Osteoblast (primary cell): ENCODE results near the gene PAXIP1. TPM values are rescaled to one million over a fixed set of nuclear protein-coding genes. Genes with fewer than 3 reads are reported as not detected.

Experiments used
- DNase-seq: peaks from one replicate; pipeline ENCODE4 v3.0.0; 2011; ENCODE audit warnings: low spot score, mixed read lengths; ENCODE audit not compliant: insufficient read length; ENCODE audit errors: missing footprints
- H2AFZ ChIP-seq: 2 replicates; pipeline ENCODE4 v1.6.0; 2011; ENCODE audit warnings: mild to moderate bottlenecking, low read length
- H3K27ac ChIP-seq: 2 replicates; pipeline ENCODE4 v1.5.1; 2011; ENCODE audit warnings: mild to moderate bottlenecking, low read depth, low read length, moderate library complexity
- H3K27me3 ChIP-seq: 2 replicates; pipeline ENCODE4 v1.6.0; 2012; ENCODE audit warnings: mild to moderate bottlenecking, control low read depth, inconsistent platforms, low read length, moderate library complexity; ENCODE audit not compliant: insufficient read depth
- H3K36me3 ChIP-seq: 2 replicates; pipeline ENCODE4 v1.5.1; 2011; ENCODE audit warnings: mild to moderate bottlenecking, low read length, control low read depth, moderate library complexity; ENCODE audit not compliant: insufficient read depth
- H3K4me1 ChIP-seq: 2 replicates; pipeline ENCODE4 v1.5.1; 2011; ENCODE audit warnings: mild to moderate bottlenecking, low read length, control low read depth, moderate library complexity; ENCODE audit not compliant: insufficient read depth
- H3K4me2 ChIP-seq: 2 replicates; pipeline ENCODE4 v1.6.0; 2011; ENCODE audit warnings: mild to moderate bottlenecking, low read length; ENCODE audit not compliant: insufficient read depth
- H3K4me3 ChIP-seq: fragments of 200-600 bp; sonication (generic); 3 replicates; pipeline ENCODE4 v1.5.1; 2012; ENCODE audit warnings: mild to moderate bottlenecking, low read length, inconsistent platforms; ENCODE audit not compliant: insufficient read depth
- H3K79me2 ChIP-seq: 2 replicates; pipeline ENCODE4 v1.6.0; 2012; ENCODE audit warnings: mild to moderate bottlenecking, low read length, control low read depth, inconsistent platforms; ENCODE audit not compliant: insufficient read depth
- H3K9me3 ChIP-seq: 2 replicates; pipeline ENCODE4 v1.5.1; 2011; ENCODE audit warnings: low read depth, low read length, control low read depth
- H4K20me1 ChIP-seq: 2 replicates; pipeline ENCODE4 v1.6.0; 2012; ENCODE audit warnings: mild to moderate bottlenecking, low read length, control low read depth; ENCODE audit not compliant: insufficient read depth
- CTCF ChIP-seq: IDR thresholded peaks from 2 replicates; pipeline ENCODE4 v1.5.1; 2011; ENCODE audit warnings: mild to moderate bottlenecking, low read depth, low read length, moderate library complexity; ENCODE audit errors: extremely low read depth
- total RNA-seq: library from RNA; depleted of rRNA; stranded (reverse); fragments of >200 nt; gene quantifications from 2 replicates; pipeline ENCODE4 v1.2.3, GENCODE V29; 2012

The PAXIP1 gene
- total RNA-seq, 1 donor: 10.5 TPM

GRCh38 chr7:154984601-154985188 is 18.2 kb downstream of the PAXIP1 start:
- H3K36me3 ChIP-seq: peaks cover 6% of the 10 kb centered on the region
- H3K79me2 ChIP-seq: no peaks in the 10 kb centered on the region
- DNase-seq: no peak
- H3K27me3 ChIP-seq: no peaks in the 10 kb centered on the region
- no peaks in the 10 kb centered on the region for H3K9me3 ChIP-seq
- H4K20me1 ChIP-seq: no peaks in the 10 kb centered on the region
- H3K4me3 ChIP-seq: no peak overlapping the region
- no peak for TF ChIP-seq CTCF
- H3K27ac ChIP-seq: no peak overlapping the region
- H3K4me2 ChIP-seq: no peak overlapping the region
- no peaks in the 10 kb centered on the region for H3K4me1 ChIP-seq
- H2AFZ ChIP-seq: no peak overlapping the region

GRCh38 chr7:154978017-154978416 is 24.9 kb downstream of the PAXIP1 start:
- no peak for DNase-seq
- TF ChIP-seq CTCF: no peak
- Histone ChIP-seq H3K79me2 (peaks cover 3% of the 10 kb centered on the region), H3K9me3 (no peaks in the 10 kb centered on the region), H3K27me3 (no peaks in the 10 kb centered on the region), H3K4me3 (no peak overlapping the region), H3K36me3 (peaks cover 16% of the 10 kb centered on the region), H2AFZ (no peak overlapping the region), H3K4me1 (no peaks in the 10 kb centered on the region), H3K27ac (no peak overlapping the region), H3K4me2 (no peak overlapping the region), H4K20me1 (no peaks in the 10 kb centered on the region)

- Histone ChIP-seq H4K20me1 (no peaks in the 10 kb centered on the region), H3K4me2 (no peak overlapping the region), H3K27me3 (no peaks in the 10 kb centered on the region), H3K27ac (no peak overlapping the region), H3K4me1 (no peaks in the 10 kb centered on the region), H3K9me3 (no peaks in the 10 kb centered on the region), H3K4me3 (no peak overlapping the region), H2AFZ (no peak overlapping the region), H3K36me3 (peaks cover 16% of the 10 kb centered on the region), H3K79me2 (peaks cover 5% of the 10 kb centered on the region)
- DNase-seq: no peak
- TF ChIP-seq CTCF: no peak
Measured at GRCh38 chr7:154977250-154977649, 25.7 kb downstream of the PAXIP1 start.

DNA sequence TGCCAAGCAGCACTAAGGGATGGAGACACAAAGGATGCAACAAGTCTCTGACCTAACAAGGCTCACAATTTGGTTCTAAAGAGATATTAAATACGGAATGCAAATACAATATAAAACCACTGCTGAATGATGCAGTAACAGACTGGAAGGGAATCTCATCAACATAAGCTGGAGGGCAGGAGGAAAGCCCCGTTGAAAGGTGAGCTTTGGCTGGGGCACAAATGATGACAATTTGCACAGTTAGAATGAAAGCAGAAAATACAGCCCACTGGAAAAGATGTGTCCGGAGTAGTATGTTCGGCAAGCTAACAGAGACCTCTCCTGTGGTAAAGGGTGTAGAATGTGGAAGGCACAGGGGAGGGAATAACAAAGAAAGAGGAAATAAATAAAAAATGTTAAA is 26.1 kb downstream of the PAXIP1 start:
- TF ChIP-seq CTCF: no peak
- no peak for DNase-seq
- Histone ChIP-seq H3K27ac (no peak overlapping the region), H3K36me3 (peaks cover 16% of the 10 kb centered on the region), H3K4me3 (no peak overlapping the region), H3K4me1 (no peaks in the 10 kb centered on the region), H4K20me1 (no peaks in the 10 kb centered on the region), H2AFZ (no peak overlapping the region), H3K27me3 (no peaks in the 10 kb centered on the region), H3K4me2 (no peak overlapping the region), H3K9me3 (no peaks in the 10 kb centered on the region), H3K79me2 (peaks cover 5% of the 10 kb centered on the region)
